HG03439 (cell line): ENCODE results near the gene ZER1.
"Not testable (repeated sequence)": the region's sequence is repeated elsewhere in the genome, so short reads cannot be mapped to it uniquely, and the experiment has no call there.

Experiments used
- ATAC-seq: cut with Tn5 transposase; IDR thresholded peaks from one replicate; pipeline ENCODE4 v1.9.1; 2021; ENCODE audit warnings: mild to moderate bottlenecking, moderate library complexity; ENCODE audit not compliant: unreplicated experiment

The ZER1 gene

GRCh38 chr9:128696923-128697707 lies 74.6 kb downstream of the ZER1 start:
- ATAC-seq = no peak

GRCh38 chr9:128694344-128694743 lies 77.4 kb downstream of the ZER1 start:
- no peak for ATAC-seq

GRCh38 chr9:128693738-128694137 lies 78.0 kb downstream of the ZER1 start:
- ATAC-seq = not testable (repeated sequence)

GRCh38 chr9:128690684-128691034 lies 81.1 kb downstream of the ZER1 start:
- no peak for ATAC-seq

- ATAC-seq = no peak
These were observed 81.7 kb downstream of the ZER1 start for GRCh38 chr9:128689820-128690683.

GRCh38 chr9:128689293-128689774 lies 82.4 kb downstream of the ZER1 start:
- peak; percentile 0 for ATAC-seq

- ATAC-seq = peak; percentile 72
These were observed 83.0 kb downstream of the ZER1 start, which contains the start of gene SET for GRCh38 chr9:128688501-128689292. TSS of gene SET (plus strand) at chr9:128689222. CDS start at chr9:128689583, 361 bp downstream.

- ATAC-seq = no peak
These were observed 84.3 kb downstream of the ZER1 start for GRCh38 chr9:128687453-128687852.

- ATAC-seq = no peak
These were observed 85.9 kb downstream of the ZER1 start for GRCh38 chr9:128685636-128686489.

- ATAC-seq = peak; percentile 26
These were observed 87.2 kb downstream of the ZER1 start for GRCh38 chr9:128684325-128685199.

- ATAC-seq = no peak
These were observed 87.7 kb downstream of the ZER1 start for GRCh38 chr9:128684065-128684324.

- no peak for ATAC-seq
These were observed 88.2 kb downstream of the ZER1 start for GRCh38 chr9:128683340-128684064.
